ENCODE results near the gene SCFD2. TPM values are rescaled to one million over a fixed set of nuclear protein-coding genes. Genes with fewer than 3 reads are reported as not detected.

Gene SCFD2
- total and polyA plus RNA-seq, 4 donors = 4.3 to 28.8 (median 7.4) TPM

GRCh38 chr4:52861879-52862616 lies 503.8 kb downstream of the SCFD2 start, which contains the start of gene RASL11B:
Gene RASL11B, plus strand, starts transcription at chr4:52862317. Its CDS starts 191 bp downstream, at chr4:52862508.
- WGBS = 3% methylated on average over 94 of the region's 94 CpGs
- no peak within 1 kb of the TSS for H3K9ac ChIP-seq (ENCODE audit: low read depth in 1 of 2, low read length in 2 of 2)
- H3K36me3 ChIP-seq (ENCODE audit: control insufficient read depth in 4 of 4, insufficient read depth in 3 of 4, low read depth in 1 of 4, low read length in 3 of 4) = no peaks in the 10 kb centered on the region
- H3K9me3 ChIP-seq (ENCODE audit: control insufficient read depth in 4 of 4, low read length in 3 of 4) = peaks cover 0 to 10% (median 6%) of the 10 kb centered on the region in 4 donors
- no peak within 1 kb of the TSS for H3K27ac ChIP-seq (ENCODE audit: low read depth in 1 of 2, low read length in 2 of 2)
- TF ChIP-seq RXRA (IDR thresholded peaks at IDR 0.05) (no peak), CTCF (IDR thresholded peaks at IDR 0.05; ENCODE audit: low read depth, low read length, missing input control) (peak; percentile 29)
- H3K27me3 ChIP-seq (ENCODE audit: control insufficient read depth in 4 of 4, insufficient read depth in 4 of 4, low read length in 3 of 4) = peaks cover 0 to 6% (median 0%) of the 10 kb centered on the region in 4 donors
- peak; percentile 85 for DNase-seq (ENCODE audit: low spot score)
- peak within 1 kb of the TSS; percentile 11 to 65 (median 58) for H3K4me3 ChIP-seq (ENCODE audit: low read depth in 1 of 3, low read length in 3 of 3)
- peaks cover 0 to 18% (median 9%) of the 10 kb centered on the region in 4 donors for H3K4me1 ChIP-seq (ENCODE audit: control insufficient read depth in 4 of 4, insufficient read depth in 4 of 4, low read length in 3 of 4)

GRCh38 chr4:52861171-52861823 lies 504.6 kb downstream of the SCFD2 start:
- H3K27ac ChIP-seq (ENCODE audit: low read depth in 1 of 2, low read length in 2 of 2) = no peak overlapping the region
- peak overlapping the region in 2 of 3 donors; percentile 58 to 65 for H3K4me3 ChIP-seq (ENCODE audit: low read depth in 1 of 3, low read length in 3 of 3)
- peaks cover 0 to 18% (median 9%) of the 10 kb centered on the region in 4 donors for H3K4me1 ChIP-seq (ENCODE audit: control insufficient read depth in 4 of 4, insufficient read depth in 4 of 4, low read length in 3 of 4)
- WGBS = 45% methylated on average over 26 of the region's 26 CpGs
- peak; percentile 9 for TF ChIP-seq MAX (IDR thresholded peaks at IDR 0.05)
- no peak for TF ChIP-seq FOXA2 (IDR thresholded peaks at IDR 0.05)
- peaks cover 0 to 6% (median 0%) of the 10 kb centered on the region in 4 donors for H3K27me3 ChIP-seq (ENCODE audit: control insufficient read depth in 4 of 4, insufficient read depth in 4 of 4, low read length in 3 of 4)
- H3K9me3 ChIP-seq (ENCODE audit: control insufficient read depth in 4 of 4, low read length in 3 of 4) = peaks cover 0 to 11% (median 6%) of the 10 kb centered on the region in 4 donors
- no peak for DNase-seq (ENCODE audit: low spot score)
- H3K36me3 ChIP-seq (ENCODE audit: control insufficient read depth in 4 of 4, insufficient read depth in 3 of 4, low read depth in 1 of 4, low read length in 3 of 4) = no peaks in the 10 kb centered on the region
- H3K9ac ChIP-seq (ENCODE audit: low read depth in 1 of 2, low read length in 2 of 2) = no peak overlapping the region

GRCh38 chr4:52860361-52860760 lies 505.5 kb downstream of the SCFD2 start:
- 87% methylated on average over 2 of the region's 2 CpGs for WGBS
- TF ChIP-seq SP1 (IDR thresholded peaks at IDR 0.05) (no peak), GABPA (IDR thresholded peaks at IDR 0.05 in 1 of 2, conservative IDR thresholded peaks at IDR 0.05 in 1 of 2) (no peak), REST (IDR thresholded peaks at IDR 0.05) (no peak), FOXA1 (IDR thresholded peaks at IDR 0.05) (no peak), NR2F2 (IDR thresholded peaks at IDR 0.05) (no peak), MAX (IDR thresholded peaks at IDR 0.05) (no peak), ZBTB33 (IDR thresholded peaks at IDR 0.05) (no peak), TAF1 (conservative IDR thresholded peaks at IDR 0.05) (no peak), RAD21 (IDR thresholded peaks at IDR 0.05) (no peak), RXRA (IDR thresholded peaks at IDR 0.05) (no peak), JUND (IDR thresholded peaks at IDR 0.05) (no peak), HNF4G (IDR thresholded peaks at IDR 0.05) (no peak), EGR1 (IDR thresholded peaks at IDR 0.05; ENCODE audit: low read depth in 2 of 2) (no peak), HNF4A (conservative IDR thresholded peaks at IDR 0.05) (no peak), FOXA2 (IDR thresholded peaks at IDR 0.05) (no peak)
- Histone ChIP-seq H3K27me3 (ENCODE audit: control insufficient read depth in 4 of 4, insufficient read depth in 4 of 4, low read length in 3 of 4) (peaks cover 0 to 6% (median 0%) of the 10 kb centered on the region in 4 donors), H3K36me3 (ENCODE audit: control insufficient read depth in 4 of 4, insufficient read depth in 3 of 4, low read depth in 1 of 4, low read length in 3 of 4) (no peaks in the 10 kb centered on the region), H3K27ac (ENCODE audit: low read depth in 1 of 2, low read length in 2 of 2) (no peak overlapping the region), H3K4me1 (ENCODE audit: control insufficient read depth in 4 of 4, insufficient read depth in 4 of 4, low read length in 3 of 4) (peaks cover 0 to 18% (median 9%) of the 10 kb centered on the region in 4 donors), H3K9ac (ENCODE audit: low read depth in 1 of 2, low read length in 2 of 2) (no peak overlapping the region), H3K4me3 (ENCODE audit: low read depth in 1 of 3, low read length in 3 of 3) (no peak overlapping the region), H3K9me3 (ENCODE audit: control insufficient read depth in 4 of 4, low read length in 3 of 4) (peaks cover 0 to 11% (median 6%) of the 10 kb centered on the region in 4 donors)
- no peak for DNase-seq (ENCODE audit: low spot score)
